Measurements from ENCODE around the gene CWF19L1. TPM values are rescaled to one million over a fixed set of nuclear protein-coding genes. Genes with fewer than 3 reads are reported as not detected.

The CWF19L1 gene
- total RNA-seq, 6 experiments from 2014 or later = 7.7 to 10.7 (median 8.4) TPM

DNA sequence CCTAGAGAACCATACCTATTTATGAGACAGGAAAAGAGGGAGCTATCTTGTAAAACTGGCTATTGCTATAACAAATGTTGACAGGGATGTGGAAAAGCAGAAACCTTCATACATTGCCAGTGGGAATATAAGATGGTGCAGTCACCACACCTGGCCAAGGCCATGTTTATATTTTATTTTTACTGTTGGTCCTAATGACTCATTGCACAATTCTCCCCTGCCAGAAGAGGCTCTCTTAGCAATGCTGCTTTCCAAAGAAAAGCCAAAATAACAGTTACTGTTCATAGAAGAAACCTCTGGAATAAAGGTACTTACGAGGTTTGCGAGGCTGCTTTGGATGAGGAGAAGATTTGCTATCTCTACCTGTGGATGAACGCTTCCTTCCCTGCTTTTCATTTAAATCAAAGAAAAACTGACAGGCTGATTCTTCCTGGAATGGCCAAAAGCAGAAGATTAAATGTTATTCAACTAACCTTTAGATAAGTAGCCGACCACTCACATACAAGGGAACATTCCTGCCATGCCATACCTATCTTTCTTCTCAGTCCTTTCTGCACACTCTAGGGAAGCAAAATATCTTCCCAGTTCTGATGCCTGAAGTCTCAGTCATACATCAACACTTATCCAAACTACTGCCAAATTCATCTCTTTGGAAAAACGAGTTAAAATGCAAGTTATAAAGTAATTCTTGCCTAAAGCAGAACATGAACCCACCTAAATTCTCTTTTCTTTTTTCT is 21.8 kb downstream of the CWF19L1 start:
- TF ChIP-seq, protein P1, sequence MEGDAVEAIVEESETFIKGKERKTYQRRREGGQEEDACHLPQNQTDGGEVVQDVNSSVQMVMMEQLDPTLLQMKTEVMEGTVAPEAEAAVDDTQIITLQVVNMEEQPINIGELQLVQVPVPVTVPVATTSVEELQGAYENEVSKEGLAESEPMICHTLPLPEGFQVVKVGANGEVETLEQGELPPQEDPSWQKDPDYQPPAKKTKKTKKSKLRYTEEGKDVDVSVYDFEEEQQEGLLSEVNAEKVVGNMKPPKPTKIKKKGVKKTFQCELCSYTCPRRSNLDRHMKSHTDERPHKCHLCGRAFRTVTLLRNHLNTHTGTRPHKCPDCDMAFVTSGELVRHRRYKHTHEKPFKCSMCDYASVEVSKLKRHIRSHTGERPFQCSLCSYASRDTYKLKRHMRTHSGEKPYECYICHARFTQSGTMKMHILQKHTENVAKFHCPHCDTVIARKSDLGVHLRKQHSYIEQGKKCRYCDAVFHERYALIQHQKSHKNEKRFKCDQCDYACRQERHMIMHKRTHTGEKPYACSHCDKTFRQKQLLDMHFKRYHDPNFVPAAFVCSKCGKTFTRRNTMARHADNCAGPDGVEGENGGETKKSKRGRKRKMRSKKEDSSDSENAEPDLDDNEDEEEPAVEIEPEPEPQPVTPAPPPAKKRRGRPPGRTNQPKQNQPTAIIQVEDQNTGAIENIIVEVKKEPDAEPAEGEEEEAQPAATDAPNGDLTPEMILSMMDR (IDR thresholded peaks at IDR 0.05) = no peak
- no peak for TF ChIP-seq POLR2A (IDR thresholded peaks at IDR 0.05)
- H3K27me3 ChIP-seq = no peaks in the 10 kb centered on the region
- intact Hi-C loops (cut with DNase I) = no loop called here
- no peaks in the 10 kb centered on the region for H3K4me1 ChIP-seq
- 87% methylated on average over 5 of the region's 5 CpGs for WGBS (ENCODE audit: insufficient coverage, low coverage, low lambda C conversion rate, missing lambda C conversion rate)
- no peak overlapping the region for H3K27ac ChIP-seq
- ATAC-seq (no peak), DNase-seq (no peak)
- H3K9me3 ChIP-seq = no peaks in the 10 kb centered on the region
- H3K4me3 ChIP-seq = no peak overlapping the region
- peaks cover 0 to 63% (median 15%) of the 10 kb centered on the region in 4 donors for H3K36me3 ChIP-seq

DNA sequence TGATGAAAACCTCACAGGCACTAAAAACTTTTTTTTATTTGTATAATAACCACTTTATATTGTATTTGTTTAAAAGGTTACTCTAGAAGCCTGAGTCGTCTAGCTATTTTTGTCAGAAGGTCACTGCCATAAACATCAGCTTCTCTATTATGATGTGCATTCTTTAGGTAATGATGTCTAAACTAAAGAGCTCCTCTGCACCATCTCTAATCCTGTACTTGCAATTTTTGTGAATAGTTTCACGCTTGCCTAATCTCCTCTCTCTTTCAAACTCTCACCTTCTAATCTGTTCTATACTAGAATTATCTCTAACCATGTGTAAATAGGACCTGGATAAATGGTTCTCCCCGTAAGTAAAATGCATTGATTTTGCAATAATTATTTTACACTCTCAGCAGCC is 27.6 kb downstream of the CWF19L1 start:
- ATAC-seq (no peak), DNase-seq (no peak)
- intact Hi-C loops (cut with DNase I) = no loop called here
- H3K4me1 ChIP-seq = no peaks in the 10 kb centered on the region
- H3K27ac ChIP-seq = no peak overlapping the region
- H3K27me3 ChIP-seq = no peaks in the 10 kb centered on the region
- H3K9me3 ChIP-seq = no peaks in the 10 kb centered on the region
- no peak for TF ChIP-seq POLR2A (IDR thresholded peaks at IDR 0.05)
- TF ChIP-seq, protein P1 (IDR thresholded peaks at IDR 0.05) = no peak
- WGBS (ENCODE audit: insufficient coverage, low coverage, low lambda C conversion rate, missing lambda C conversion rate) = 82% methylated on average over 3 of the region's 3 CpGs
- peaks cover 0 to 53% (median 7%) of the 10 kb centered on the region in 4 donors for H3K36me3 ChIP-seq
- H3K4me3 ChIP-seq = no peak overlapping the region

DNA sequence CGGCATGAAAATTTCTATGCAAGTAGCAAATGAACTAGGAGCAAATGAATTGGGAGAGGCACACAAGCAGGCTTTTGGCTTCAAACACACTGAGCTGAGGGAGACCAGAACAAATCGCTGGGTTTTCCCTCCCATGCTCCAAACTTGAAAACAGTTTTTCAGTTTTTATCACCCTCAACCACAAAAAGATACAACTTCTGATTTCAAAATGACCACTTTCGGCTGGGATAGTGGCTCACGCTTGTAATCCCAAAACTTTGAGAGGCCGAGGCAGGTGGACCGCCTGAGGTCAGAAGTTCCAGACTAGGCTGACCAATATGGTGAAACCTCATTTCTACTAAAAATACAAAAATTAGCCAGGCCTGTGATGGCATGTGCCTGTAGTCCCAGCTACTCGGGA is 29.0 kb downstream of the CWF19L1 start:
- ATAC-seq (no peak), DNase-seq (no peak)
- peaks cover 0 to 53% (median 9%) of the 10 kb centered on the region in 4 donors for H3K36me3 ChIP-seq
- H3K27me3 ChIP-seq = no peaks in the 10 kb centered on the region
- H3K4me1 ChIP-seq = no peaks in the 10 kb centered on the region
- intact Hi-C loops (cut with DNase I) = no loop called here
- H3K4me3 ChIP-seq = no peak overlapping the region
- TF ChIP-seq, protein P1 (IDR thresholded peaks at IDR 0.05) = no peak
- TF ChIP-seq POLR2A (IDR thresholded peaks at IDR 0.05) = no peak
- H3K27ac ChIP-seq = no peak overlapping the region
- H3K9me3 ChIP-seq = no peaks in the 10 kb centered on the region
- WGBS (ENCODE audit: insufficient coverage, low coverage, low lambda C conversion rate, missing lambda C conversion rate) = 86% methylated on average over 6 of the region's 7 CpGs

DNA sequence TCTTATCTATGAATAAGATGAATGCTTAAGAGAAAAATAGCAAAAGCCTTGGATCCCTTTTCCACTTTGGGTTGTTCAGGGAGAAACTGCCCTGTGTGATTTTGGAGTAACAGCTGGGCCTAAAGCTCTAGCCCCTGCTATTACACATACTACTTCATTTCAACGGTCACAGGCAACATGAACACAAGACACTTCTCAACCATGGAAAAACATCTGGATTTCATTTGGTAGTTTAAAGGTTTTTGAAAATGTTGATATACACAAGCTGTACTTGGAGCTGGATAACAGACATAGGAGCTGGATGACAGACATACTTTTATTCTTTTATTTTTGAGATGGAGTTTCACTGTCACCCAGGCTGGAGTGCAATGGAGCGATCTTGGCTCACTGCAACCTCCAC is 35.3 kb downstream of the CWF19L1 start:
- intact Hi-C loops (cut with DNase I) = no loop called here
- no peak for ATAC-seq
- Histone ChIP-seq H3K9me3 (no peaks in the 10 kb centered on the region), H3K4me3 (no peak overlapping the region), H3K27ac (no peak overlapping the region), H3K4me1 (peaks cover 0 to 7% (median 2%) of the 10 kb centered on the region in 4 donors), H3K36me3 (peaks cover 0 to 34% (median 5%) of the 10 kb centered on the region in 4 donors), H3K27me3 (no peaks in the 10 kb centered on the region)
- 79% methylated on average over 2 of the region's 2 CpGs for WGBS (ENCODE audit: insufficient coverage, low coverage, low lambda C conversion rate, missing lambda C conversion rate)
- no peak for DNase-seq
- TF ChIP-seq, protein P1 (IDR thresholded peaks at IDR 0.05) = no peak
- no peak for TF ChIP-seq POLR2A (IDR thresholded peaks at IDR 0.05)
